HG03342 (cell line): ENCODE measurements around the gene SLC12A5.
"Not testable (repeated sequence)": the region's sequence is repeated elsewhere in the genome, so short reads cannot be mapped to it uniquely, and the experiment has no call there.

ENCODE experiments used
- ATAC-seq: cut with Tn5 transposase; IDR thresholded peaks from one replicate; pipeline ENCODE4 v1.9.1; 2021; ENCODE audit warnings: mild to moderate bottlenecking, moderate library complexity; ENCODE audit not compliant: unreplicated experiment

Gene SLC12A5

DNA sequence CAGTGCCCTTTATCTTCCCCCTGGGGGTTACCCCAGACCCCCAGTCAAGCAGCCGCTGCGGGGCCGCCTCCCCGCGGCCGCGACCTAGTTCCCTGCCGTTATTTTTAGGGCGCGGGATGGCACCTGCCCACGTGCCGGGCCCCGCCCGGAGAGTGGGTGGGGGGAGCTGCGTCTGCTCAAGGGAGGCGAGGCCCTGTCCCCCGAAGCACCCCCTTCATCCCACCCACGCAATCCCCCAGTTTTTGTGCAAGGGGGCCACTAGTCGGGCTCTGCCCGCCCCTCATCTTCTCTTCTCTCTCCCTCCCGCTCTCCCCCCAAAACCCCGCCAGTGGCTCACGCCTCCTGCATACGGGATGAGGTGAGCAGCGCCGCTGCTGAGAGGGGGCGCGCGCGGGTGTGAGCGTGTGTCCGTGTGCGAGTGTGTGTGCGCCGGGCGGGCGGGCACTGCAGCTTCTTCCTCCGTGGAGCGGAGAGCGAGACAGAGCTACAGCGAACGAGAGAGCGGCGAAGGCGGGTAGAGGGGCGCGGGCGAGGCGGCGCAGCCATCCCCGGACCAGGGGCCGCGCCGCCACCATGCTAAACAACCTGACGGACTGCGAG is at the start of gene SLC12A5:
Gene SLC12A5, plus strand, starts transcription at position 444 of the 600 bp plus-strand sequence. Its CDS starts 130 bp downstream, at position 574.
- no peak for ATAC-seq

- ATAC-seq = no peak
Measured at GRCh38 chr20:45981261-45981660, 47.8 kb upstream of the SLC12A5 start.

- ATAC-seq = no peak
Measured at GRCh38 chr20:45983279-45983743, 45.7 kb upstream of the SLC12A5 start.

GRCh38 chr20:45985573-45985972 is 43.4 kb upstream of the SLC12A5 start:
- no peak for ATAC-seq

GRCh38 chr20:45987108-45987780 is 41.8 kb upstream of the SLC12A5 start:
- no peak for ATAC-seq

DNA sequence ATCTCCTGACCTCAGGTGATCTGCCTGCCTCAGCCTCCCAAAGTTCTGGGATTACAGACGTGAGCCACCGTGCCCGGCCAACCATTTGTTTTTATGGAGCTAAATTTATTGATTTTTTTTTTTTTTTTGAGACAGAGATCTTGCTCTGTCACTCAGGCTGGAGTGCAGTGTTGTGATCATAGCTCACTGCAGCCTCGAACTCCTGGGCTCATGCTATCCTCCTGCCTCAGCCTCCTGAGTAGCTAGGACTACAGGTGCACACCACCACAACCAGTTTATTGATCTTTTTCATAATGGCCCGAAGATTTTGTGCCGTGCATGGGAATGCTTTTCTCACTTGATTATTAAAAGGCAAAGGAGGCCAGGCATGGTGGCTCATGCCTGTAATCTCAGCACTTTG is 40.2 kb upstream of the SLC12A5 start:
- ATAC-seq = not testable (repeated sequence)

DNA sequence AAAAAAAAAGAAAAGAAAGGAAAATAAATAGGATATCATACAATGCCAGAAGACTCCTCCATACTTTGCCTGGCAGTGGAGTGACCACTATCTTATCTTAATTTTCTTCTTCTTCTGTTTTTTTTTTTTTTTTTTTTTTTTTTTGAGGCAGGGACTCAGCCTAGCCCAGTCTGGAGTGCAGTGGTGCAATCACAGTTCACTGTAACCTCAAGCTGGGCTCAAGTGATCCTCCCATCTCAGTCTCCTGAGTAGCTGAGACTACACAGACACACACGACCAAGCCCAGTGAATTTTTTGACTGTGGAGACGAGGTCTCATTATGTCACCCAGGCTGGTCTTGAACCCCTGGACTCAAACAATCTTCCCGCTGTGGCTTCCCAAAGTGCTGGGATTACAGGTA is 37.4 kb upstream of the SLC12A5 start:
- no peak for ATAC-seq

GRCh38 chr20:45993197-45993951 is 35.6 kb upstream of the SLC12A5 start:
- ATAC-seq = no peak

DNA sequence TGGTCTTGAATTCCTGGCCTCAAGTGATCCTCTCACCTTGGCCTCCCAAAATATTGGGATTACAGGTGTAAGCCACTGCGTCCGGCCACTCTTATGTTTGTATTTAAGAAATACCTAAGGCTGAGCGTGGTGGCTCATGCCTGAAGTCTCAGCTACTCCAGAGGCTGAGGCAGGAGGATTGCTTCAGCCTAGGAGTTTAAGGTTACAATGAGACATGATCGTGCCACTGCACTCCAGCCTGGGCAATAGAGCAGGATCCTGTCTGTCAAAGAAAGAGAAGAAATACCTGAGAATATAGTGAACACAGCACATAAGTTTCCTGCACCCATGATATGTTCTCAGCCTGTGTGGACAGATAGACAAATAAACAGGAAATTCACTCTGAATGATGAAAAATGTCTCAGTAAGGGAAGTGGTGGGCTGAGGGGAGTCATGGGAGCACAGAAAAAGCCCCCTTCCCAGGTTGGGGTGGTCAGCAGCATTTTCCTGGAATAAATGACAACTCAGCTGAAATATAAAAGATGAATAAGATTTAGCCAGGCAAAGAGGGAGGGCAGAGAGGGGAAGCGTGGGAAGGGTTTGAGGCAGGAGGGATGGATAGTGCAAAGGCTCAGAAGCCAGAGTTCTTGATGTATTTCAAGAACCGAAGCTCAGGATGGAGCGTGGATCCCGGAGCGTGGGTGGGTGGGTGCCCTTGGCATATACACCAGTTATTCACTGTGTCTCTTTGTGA is 34.1 kb upstream of the SLC12A5 start:
- no peak for ATAC-seq

DNA sequence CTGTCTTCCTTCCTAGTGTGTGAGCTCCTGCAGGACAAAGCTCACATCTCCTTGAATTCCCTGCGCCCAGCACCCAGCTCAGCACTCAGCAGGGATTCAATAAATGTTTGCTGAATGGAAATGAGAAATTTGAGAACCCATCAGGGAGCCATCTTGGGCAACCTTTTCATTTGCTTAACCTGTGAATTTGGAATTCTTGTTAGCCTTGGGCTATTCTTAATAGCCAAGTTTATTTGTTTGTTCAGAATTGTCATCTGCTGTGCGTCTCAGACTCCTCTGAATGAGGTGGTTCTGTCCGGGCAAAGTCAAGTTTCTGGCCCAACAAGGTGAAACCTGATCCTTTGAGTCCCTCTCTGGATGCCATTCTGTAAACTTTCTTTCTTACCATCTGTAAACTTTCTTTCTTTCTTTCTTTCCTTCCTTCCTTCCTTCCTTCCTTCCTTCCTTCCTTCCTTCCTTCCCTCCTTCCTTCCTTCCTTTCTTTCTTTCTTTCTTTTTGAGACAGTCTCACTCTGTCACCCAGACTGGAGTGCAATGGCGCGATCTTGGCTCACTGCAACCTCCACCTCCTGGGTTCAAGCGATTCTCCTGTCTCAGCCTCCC is 33.4 kb upstream of the SLC12A5 start:
- not testable (repeated sequence) for ATAC-seq

- ATAC-seq = no peak
Measured at GRCh38 chr20:45997187-45997586, 31.8 kb upstream of the SLC12A5 start.

GRCh38 chr20:45998337-45998736 is 30.7 kb upstream of the SLC12A5 start:
- ATAC-seq = no peak

- ATAC-seq = no peak
Measured at GRCh38 chr20:45998761-45999160, 30.3 kb upstream of the SLC12A5 start.

DNA sequence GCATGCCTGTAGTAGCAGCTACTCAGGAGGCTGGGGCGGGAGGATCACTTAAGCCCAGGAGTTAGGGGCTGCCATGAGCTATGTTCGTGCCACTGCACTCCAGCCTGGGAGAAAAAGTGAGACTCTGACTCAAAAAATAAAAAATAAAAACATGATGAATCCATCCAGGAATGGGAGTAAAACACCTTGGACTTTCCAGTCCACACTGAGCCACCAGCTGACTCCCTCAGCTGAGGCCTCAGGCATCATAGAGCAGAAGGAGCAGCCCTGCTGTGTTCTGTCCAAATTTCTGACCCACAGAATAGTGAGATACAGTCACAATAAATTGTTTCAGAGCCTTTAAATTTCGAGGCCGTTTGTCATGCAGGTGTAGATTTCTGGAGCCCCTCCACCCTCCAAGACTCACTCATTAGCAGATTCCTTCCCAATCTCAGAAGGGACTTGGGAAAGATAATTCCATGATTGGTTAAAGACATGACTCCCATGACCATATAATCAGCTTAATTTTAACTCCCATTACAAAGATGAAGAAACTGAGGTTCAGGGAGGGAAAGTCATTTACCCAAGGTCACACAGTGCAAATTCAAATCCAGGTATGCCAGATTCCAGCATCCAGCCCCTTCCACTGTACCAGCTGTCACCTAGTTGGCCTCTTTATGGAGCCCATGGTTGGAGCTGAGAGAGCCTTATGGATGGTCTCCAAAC is 29.3 kb upstream of the SLC12A5 start:
- no peak for ATAC-seq

- ATAC-seq = no peak
Measured at GRCh38 chr20:46000262-46000996, 28.6 kb upstream of the SLC12A5 start.

DNA sequence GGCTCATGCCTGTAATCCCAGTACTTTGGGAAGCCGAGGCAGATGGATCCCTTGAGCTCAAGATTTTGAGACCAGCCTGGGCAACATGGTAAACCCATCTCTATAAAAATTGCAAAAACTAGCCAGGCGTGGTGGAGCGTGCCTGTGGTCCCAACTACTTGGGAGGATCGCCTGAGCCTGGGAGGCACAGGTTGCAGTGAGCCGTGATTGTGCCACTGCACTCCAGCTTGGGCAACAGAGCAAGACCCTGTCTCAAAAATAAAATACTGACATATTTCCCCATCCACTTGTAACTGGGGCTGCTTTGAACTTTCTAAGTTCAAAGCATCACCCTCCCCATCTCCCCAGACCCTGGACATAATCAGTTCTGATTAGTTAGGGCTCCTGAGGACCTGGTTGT is 27.5 kb upstream of the SLC12A5 start:
- ATAC-seq = no peak

DNA sequence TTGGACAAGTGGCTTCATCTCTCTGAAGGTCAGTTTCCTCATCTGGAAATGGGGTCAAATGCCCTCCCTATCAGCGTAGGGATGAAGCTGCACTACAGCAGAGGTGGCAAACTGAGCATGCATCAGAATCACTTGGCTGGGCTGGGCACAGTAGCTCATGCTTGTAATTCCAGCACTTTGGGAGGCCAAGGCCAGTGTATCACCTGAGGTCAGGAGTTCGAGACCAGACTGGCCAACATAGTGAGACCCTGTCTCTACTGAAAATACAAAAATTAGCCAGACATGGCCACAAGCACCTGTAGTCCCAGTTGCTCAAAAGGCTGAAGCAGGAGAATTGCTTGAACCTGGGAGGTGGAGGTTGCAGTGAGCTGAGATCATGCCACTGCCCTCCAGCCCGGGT is 27.0 kb upstream of the SLC12A5 start:
- no peak for ATAC-seq

GRCh38 chr20:46004187-46004586 is 24.8 kb upstream of the SLC12A5 start:
- ATAC-seq = no peak

- no peak for ATAC-seq
Measured at GRCh38 chr20:46004889-46005473, 24.0 kb upstream of the SLC12A5 start.
